ENCODE results near the gene PAQR7.

DNA sequence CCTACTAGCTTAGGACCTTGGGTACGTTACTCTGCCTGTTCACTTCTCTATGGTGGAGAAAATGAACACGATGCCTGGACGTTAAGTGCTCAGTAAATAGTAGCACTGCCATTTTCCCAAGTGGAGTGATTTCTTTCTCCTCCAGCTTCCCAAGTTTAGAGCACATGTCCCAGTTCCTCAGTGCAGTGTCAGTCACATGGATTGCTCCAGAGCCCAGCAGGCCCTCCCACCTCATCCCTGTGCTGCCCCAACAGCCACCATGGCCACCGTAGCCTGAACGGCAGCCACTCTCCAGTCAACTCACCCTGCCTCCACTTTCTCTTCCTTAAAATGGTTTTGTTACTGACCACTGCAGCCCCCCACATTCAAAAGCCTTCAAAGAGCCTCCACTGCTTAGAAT, 22.2 kb upstream of the PAQR7 start:
- TF ChIP-seq CBFB (CRISPR knock-in tag; IDR thresholded peaks at IDR 0.05; ENCODE audit: low read depth) (no peak), NR2C2 (CRISPR knock-in tag; IDR thresholded peaks at IDR 0.05) (no peak), NR1H2 (CRISPR knock-in tag; IDR thresholded peaks at IDR 0.05) (no peak), MYBL2 (CRISPR knock-in tag; IDR thresholded peaks at IDR 0.05) (no peak)
- TF ChIP-seq, protein P1, sequence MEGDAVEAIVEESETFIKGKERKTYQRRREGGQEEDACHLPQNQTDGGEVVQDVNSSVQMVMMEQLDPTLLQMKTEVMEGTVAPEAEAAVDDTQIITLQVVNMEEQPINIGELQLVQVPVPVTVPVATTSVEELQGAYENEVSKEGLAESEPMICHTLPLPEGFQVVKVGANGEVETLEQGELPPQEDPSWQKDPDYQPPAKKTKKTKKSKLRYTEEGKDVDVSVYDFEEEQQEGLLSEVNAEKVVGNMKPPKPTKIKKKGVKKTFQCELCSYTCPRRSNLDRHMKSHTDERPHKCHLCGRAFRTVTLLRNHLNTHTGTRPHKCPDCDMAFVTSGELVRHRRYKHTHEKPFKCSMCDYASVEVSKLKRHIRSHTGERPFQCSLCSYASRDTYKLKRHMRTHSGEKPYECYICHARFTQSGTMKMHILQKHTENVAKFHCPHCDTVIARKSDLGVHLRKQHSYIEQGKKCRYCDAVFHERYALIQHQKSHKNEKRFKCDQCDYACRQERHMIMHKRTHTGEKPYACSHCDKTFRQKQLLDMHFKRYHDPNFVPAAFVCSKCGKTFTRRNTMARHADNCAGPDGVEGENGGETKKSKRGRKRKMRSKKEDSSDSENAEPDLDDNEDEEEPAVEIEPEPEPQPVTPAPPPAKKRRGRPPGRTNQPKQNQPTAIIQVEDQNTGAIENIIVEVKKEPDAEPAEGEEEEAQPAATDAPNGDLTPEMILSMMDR (IDR thresholded peaks at IDR 0.05) = no peak
- TF ChIP-seq, protein P2, sequence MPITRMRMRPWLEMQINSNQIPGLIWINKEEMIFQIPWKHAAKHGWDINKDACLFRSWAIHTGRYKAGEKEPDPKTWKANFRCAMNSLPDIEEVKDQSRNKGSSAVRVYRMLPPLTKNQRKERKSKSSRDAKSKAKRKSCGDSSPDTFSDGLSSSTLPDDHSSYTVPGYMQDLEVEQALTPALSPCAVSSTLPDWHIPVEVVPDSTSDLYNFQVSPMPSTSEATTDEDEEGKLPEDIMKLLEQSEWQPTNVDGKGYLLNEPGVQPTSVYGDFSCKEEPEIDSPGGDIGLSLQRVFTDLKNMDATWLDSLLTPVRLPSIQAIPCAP (CRISPR knock-in tag; IDR thresholded peaks at IDR 0.05) = no peak
- TF ChIP-seq, protein P3, sequence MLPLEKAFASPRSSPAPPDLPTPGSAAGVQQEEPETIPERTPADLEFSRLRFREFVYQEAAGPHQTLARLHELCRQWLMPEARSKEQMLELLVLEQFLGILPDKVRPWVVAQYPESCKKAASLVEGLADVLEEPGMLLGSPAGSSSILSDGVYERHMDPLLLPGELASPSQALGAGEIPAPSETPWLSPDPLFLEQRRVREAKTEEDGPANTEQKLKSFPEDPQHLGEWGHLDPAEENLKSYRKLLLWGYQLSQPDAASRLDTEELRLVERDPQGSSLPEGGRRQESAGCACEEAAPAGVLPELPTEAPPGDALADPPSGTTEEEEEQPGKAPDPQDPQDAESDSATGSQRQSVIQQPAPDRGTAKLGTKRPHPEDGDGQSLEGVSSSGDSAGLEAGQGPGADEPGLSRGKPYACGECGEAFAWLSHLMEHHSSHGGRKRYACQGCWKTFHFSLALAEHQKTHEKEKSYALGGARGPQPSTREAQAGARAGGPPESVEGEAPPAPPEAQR (CRISPR knock-in tag; IDR thresholded peaks at IDR 0.05) = no peak
- TF ChIP-seq, protein P4, sequence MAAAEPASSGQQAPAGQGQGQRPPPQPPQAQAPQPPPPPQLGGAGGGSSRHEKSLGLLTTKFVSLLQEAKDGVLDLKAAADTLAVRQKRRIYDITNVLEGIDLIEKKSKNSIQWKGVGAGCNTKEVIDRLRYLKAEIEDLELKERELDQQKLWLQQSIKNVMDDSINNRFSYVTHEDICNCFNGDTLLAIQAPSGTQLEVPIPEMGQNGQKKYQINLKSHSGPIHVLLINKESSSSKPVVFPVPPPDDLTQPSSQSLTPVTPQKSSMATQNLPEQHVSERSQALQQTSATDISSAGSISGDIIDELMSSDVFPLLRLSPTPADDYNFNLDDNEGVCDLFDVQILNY (CRISPR knock-in tag; IDR thresholded peaks at IDR 0.05) = no peak

Measured in WTC11 (cell line).